GM19035 (cell line): Measurements from ENCODE around the gene PCDHGA2.

Experiments used
- ATAC-seq: cut with Tn5 transposase; IDR thresholded peaks from one replicate; pipeline ENCODE4 v1.9.1; 2021; ENCODE audit not compliant: unreplicated experiment

The PCDHGA2 gene

GRCh38 chr5:141382469-141383294 is 44.1 kb downstream of the PCDHGA2 start, which contains the start of gene PCDHGA7:
Gene PCDHGA7, plus strand, starts transcription at chr5:141382742. Its CDS starts 158 bp downstream, at chr5:141382900.
- no peak for ATAC-seq

- ATAC-seq: no peak
Measured at GRCh38 chr5:141383345-141383744, 44.8 kb downstream of the PCDHGA2 start.

- ATAC-seq: no peak
Measured at GRCh38 chr5:141384471-141385267, 46.1 kb downstream of the PCDHGA2 start.

DNA sequence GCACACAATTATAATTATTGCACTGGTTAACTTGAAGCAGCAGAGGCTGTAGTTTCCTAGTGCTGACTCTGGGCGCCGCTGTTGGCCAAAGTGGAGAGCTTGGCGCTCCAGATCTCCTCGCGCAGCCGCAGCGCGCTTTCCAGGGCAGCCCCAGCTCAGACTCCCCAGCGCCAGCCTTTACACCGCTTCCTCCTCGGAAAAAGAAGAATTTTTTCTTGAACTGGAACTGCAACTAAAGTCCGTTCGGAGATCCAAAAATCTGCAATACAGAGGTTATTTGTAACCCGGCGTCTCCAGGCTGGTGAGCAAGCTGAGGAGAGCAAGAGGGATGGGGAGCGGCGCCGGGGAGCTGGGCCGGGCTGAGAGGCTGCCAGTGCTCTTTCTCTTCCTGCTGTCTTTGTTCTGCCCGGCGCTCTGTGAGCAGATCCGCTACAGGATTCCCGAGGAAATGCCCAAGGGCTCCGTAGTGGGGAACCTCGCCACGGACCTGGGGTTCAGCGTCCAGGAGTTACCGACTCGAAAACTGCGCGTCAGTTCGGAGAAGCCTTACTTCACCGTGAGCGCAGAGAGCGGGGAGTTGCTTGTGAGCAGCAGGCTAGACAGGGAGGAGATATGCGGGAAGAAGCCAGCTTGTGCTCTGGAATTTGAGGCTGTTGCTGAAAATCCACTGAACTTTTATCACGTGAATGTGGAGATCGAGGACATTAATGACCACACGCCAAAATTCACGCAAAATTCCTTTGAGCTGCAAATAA is 49.2 kb downstream of the PCDHGA2 start, which contains the start of gene PCDHGB4:
PCDHGB4 (plus strand) TSS at position 142 of the 755 bp plus-strand sequence; CDS start at position 329, 187 bp downstream.
- peak; percentile 90 for ATAC-seq

DNA sequence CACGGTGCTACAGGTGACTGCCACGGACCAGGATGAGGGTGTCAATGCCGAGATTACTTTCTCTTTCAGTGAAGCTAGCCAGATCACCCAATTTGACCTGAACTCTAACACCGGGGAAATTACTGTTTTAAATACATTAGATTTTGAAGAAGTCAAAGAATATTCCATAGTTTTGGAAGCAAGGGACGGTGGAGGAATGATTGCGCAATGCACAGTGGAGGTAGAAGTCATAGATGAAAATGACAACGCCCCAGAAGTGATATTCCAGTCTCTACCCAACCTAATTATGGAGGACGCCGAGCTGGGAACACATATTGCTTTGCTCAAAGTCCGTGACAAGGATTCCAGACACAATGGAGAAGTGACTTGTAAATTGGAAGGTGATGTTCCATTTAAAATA is 50.1 kb downstream of the PCDHGA2 start:
- no peak for ATAC-seq

GRCh38 chr5:141389153-141390042 is 50.8 kb downstream of the PCDHGA2 start:
- no peak for ATAC-seq

GRCh38 chr5:141392429-141393198 is 54.1 kb downstream of the PCDHGA2 start, which contains the start of gene PCDHGA8:
Gene PCDHGA8, plus strand, starts transcription at chr5:141392633. Its CDS starts 181 bp downstream, at chr5:141392814.
- no peak for ATAC-seq
